Progenitor cell of endocrine pancreas (in vitro differentiated cells): ENCODE data around the gene ZBTB16. TPM values are rescaled to one million over a fixed set of nuclear protein-coding genes. Genes with fewer than 3 reads are reported as not detected.

Source experiments
- DNase-seq: peaks from one replicate; pipeline ENCODE4 v3.0.0; 2021; ENCODE audit warnings: low spot score; ENCODE audit not compliant: unreplicated experiment
- H3K27ac Mint-ChIP-seq: 2 replicates; pipeline ENCODE4 v1.8.0; 2021; ENCODE audit warnings: mild to moderate bottlenecking, moderate library complexity, mixed read lengths
- H3K27me3 Mint-ChIP-seq: 2 replicates; pipeline ENCODE4 v1.8.0; 2021; ENCODE audit warnings: mixed read lengths
- H3K36me3 Mint-ChIP-seq: 2 replicates; pipeline ENCODE4 v1.8.0; 2022; ENCODE audit warnings: mixed read lengths; ENCODE audit not compliant: insufficient read depth
- H3K4me1 Mint-ChIP-seq: 2 replicates; pipeline ENCODE4 v1.8.0; 2021; ENCODE audit warnings: low read depth, mixed read lengths
- H3K4me3 Mint-ChIP-seq: 2 replicates; pipeline ENCODE4 v1.8.0; 2021; ENCODE audit warnings: low read depth, mild to moderate bottlenecking, moderate library complexity, mixed read lengths
- H3K9me3 Mint-ChIP-seq: 2 replicates; pipeline ENCODE4 v1.8.0; 2021; ENCODE audit warnings: low read depth, mixed read lengths
- CTCF ChIP-seq: fragments of 200-600 bp; sonication (generic); IDR thresholded peaks from one replicate; pipeline ENCODE4 v1.5.0; 2021; ENCODE audit warnings: antibody characterized with exemption, mild to moderate bottlenecking; ENCODE audit not compliant: unreplicated experiment
- total RNA-seq: library from RNA; stranded (reverse); gene quantifications from 2 replicates; pipeline ENCODE4 v1.2.1, GENCODE V29; 2021

Gene ZBTB16
- total RNA-seq, 1 donor from 2014 or later = 29.6 TPM

- H3K4me1 Mint-ChIP-seq = peaks cover 64% of the 10 kb centered on the region
- no peak overlapping the region for H3K4me3 Mint-ChIP-seq
- no peaks in the 10 kb centered on the region for H3K27me3 Mint-ChIP-seq
- TF ChIP-seq CTCF = no peak
- H3K27ac Mint-ChIP-seq = no peak overlapping the region
- no peaks in the 10 kb centered on the region for H3K9me3 Mint-ChIP-seq
- peaks cover 2% of the 10 kb centered on the region for H3K36me3 Mint-ChIP-seq
- DNase-seq = no peak
Measured at GRCh38 chr11:114105611-114106010, 46.1 kb downstream of the ZBTB16 start.

GRCh38 chr11:114106047-114106446 is 46.5 kb downstream of the ZBTB16 start:
- Mint-ChIP-seq H3K27me3 (no peaks in the 10 kb centered on the region), H3K9me3 (no peaks in the 10 kb centered on the region), H3K27ac (no peak overlapping the region), H3K4me1 (peaks cover 69% of the 10 kb centered on the region), H3K36me3 (peaks cover 2% of the 10 kb centered on the region), H3K4me3 (no peak overlapping the region)
- no peak for DNase-seq
- no peak for TF ChIP-seq CTCF

- no peak overlapping the region for H3K27ac Mint-ChIP-seq
- peaks cover 67% of the 10 kb centered on the region for H3K4me1 Mint-ChIP-seq
- no peaks in the 10 kb centered on the region for H3K27me3 Mint-ChIP-seq
Measured at GRCh38 chr11:114106986-114107385, 47.5 kb downstream of the ZBTB16 start.

GRCh38 chr11:114108501-114109205 is 49.1 kb downstream of the ZBTB16 start:
- Mint-ChIP-seq H3K27me3 (no peaks in the 10 kb centered on the region), H3K27ac (no peak overlapping the region), H3K36me3 (peaks cover 2% of the 10 kb centered on the region), H3K4me1 (peaks cover 57% of the 10 kb centered on the region), H3K4me3 (no peak overlapping the region), H3K9me3 (no peaks in the 10 kb centered on the region)
- TF ChIP-seq CTCF = no peak
- DNase-seq = no peak

More at GRCh38 chr11:114106986-114107385, 47.5 kb downstream of the ZBTB16 start:
- TF ChIP-seq CTCF = no peak
- Mint-ChIP-seq H3K36me3 (peaks cover 2% of the 10 kb centered on the region), H3K4me3 (no peak overlapping the region), H3K9me3 (no peaks in the 10 kb centered on the region)
- DNase-seq = no peak

GRCh38 chr11:114109206-114110090 is 49.9 kb downstream of the ZBTB16 start:
- H3K27ac Mint-ChIP-seq = no peak overlapping the region
- H3K4me1 Mint-ChIP-seq = peaks cover 55% of the 10 kb centered on the region
- TF ChIP-seq CTCF = no peak
- H3K9me3 Mint-ChIP-seq = no peaks in the 10 kb centered on the region
- H3K27me3 Mint-ChIP-seq = no peaks in the 10 kb centered on the region
- peaks cover 2% of the 10 kb centered on the region for H3K36me3 Mint-ChIP-seq
- H3K4me3 Mint-ChIP-seq = no peak overlapping the region
- no peak for DNase-seq
